HepG2 (cell line): ENCODE measurements around the gene SFI1. TPM values are rescaled to one million over a fixed set of nuclear protein-coding genes. Genes with fewer than 3 reads are reported as not detected.

Experiments used
- CSRNP2 ChIP-seq: sonication (generic); formaldehyde crosslinking; conservative IDR thresholded peaks from 2 replicates; pipeline ENCODE4 v1.8.0; 2022; ENCODE audit warnings: low read depth, missing genetic modification reagents
- FIP1L1 ChIP-seq: fragments of 200-400 bp; formaldehyde crosslinking; IDR thresholded peaks from 2 replicates; pipeline ENCODE4 v1.6.1; 2018; ENCODE audit warnings: low read depth, mild to moderate bottlenecking, low read length, moderate library complexity, borderline replicate concordance; ENCODE audit not compliant: insufficient read depth
- FOXP1 ChIP-seq, 2 experiments: fragments of 450-650 bp in 1 of 2; IDR thresholded peaks; 2 replicates each; pipeline ENCODE4 v1.6.1; 2017 to 2018; ENCODE audit warnings: antibody characterized with exemption in 1 of 2
- ISL2 ChIP-seq: sonication (generic); formaldehyde crosslinking; IDR thresholded peaks from 2 replicates; pipeline ENCODE4 v1.5.0; 2020; ENCODE audit warnings: missing genetic modification reagents
- NCOA1 ChIP-seq: sonication (generic); formaldehyde crosslinking; IDR thresholded peaks from 2 replicates; pipeline ENCODE4 v1.9.0; 2021; ENCODE audit warnings: missing genetic modification reagents
- PBX2 ChIP-seq: IDR thresholded peaks from 2 replicates; pipeline ENCODE4 v1.6.1; 2016; ENCODE audit warnings: control low read depth
- PHB2 ChIP-seq: fragments of 450-650 bp; IDR thresholded peaks from 2 replicates; pipeline ENCODE4 v1.6.1; 2018; ENCODE audit not compliant: partially characterized antibody
- RARG ChIP-seq: sonication (generic); formaldehyde crosslinking; IDR thresholded peaks from 2 replicates; pipeline ENCODE4 v1.4.0; 2020; ENCODE audit warnings: low read depth, mild to moderate bottlenecking, missing genetic modification reagents
- RFX5 ChIP-seq: IDR thresholded peaks from 2 replicates; pipeline ENCODE4 v1.6.1; 2011; ENCODE audit warnings: low read depth, low read length, improper control_type of control experiment
- RFXANK ChIP-seq: IDR thresholded peaks from 2 replicates; pipeline ENCODE4 v1.6.1; 2016
- SETDB1 ChIP-seq: sonication (generic); formaldehyde crosslinking; IDR thresholded peaks from 2 replicates; pipeline ENCODE4 v1.5.1; 2020; ENCODE audit warnings: missing genetic modification reagents, mild to moderate bottlenecking, borderline replicate concordance
- TAF1 ChIP-seq: sonication (generic); formaldehyde crosslinking; IDR thresholded peaks from 2 replicates; pipeline ENCODE4 v1.4.0; 2020; ENCODE audit warnings: missing genetic modification reagents
- TIGD3 ChIP-seq: sonication (generic); formaldehyde crosslinking; IDR thresholded peaks from 2 replicates; pipeline ENCODE4 v1.5.1; 2020; ENCODE audit warnings: mild to moderate bottlenecking, missing genetic modification reagents, borderline replicate concordance
- ZBED4 ChIP-seq: sonication (generic); formaldehyde crosslinking; IDR thresholded peaks from 2 replicates; pipeline ENCODE4 v1.4.0; 2020; ENCODE audit warnings: missing genetic modification reagents, borderline replicate concordance
- ZBTB26 ChIP-seq: IDR thresholded peaks from 2 replicates; pipeline ENCODE4 v1.6.1; 2016; ENCODE audit warnings: missing compliant biosample characterization, missing genetic modification reagents, borderline replicate concordance
- ZKSCAN5 ChIP-seq: sonication (generic); formaldehyde crosslinking; IDR thresholded peaks from 2 replicates; pipeline ENCODE4 v1.5.1; 2020; ENCODE audit warnings: mild to moderate bottlenecking, missing genetic modification reagents
- ZNF24 ChIP-seq: fragments of 450-650 bp; IDR thresholded peaks from 2 replicates; pipeline ENCODE4 v1.6.1; 2017; ENCODE audit warnings: antibody characterized with exemption, mild to moderate bottlenecking
- ZNF263 ChIP-seq: sonication (generic); formaldehyde crosslinking; IDR thresholded peaks from 2 replicates; pipeline ENCODE4 v1.4.0; 2020; ENCODE audit warnings: missing genetic modification reagents
- ZNF292 ChIP-seq: sonication (generic); formaldehyde crosslinking; IDR thresholded peaks from 2 replicates; pipeline ENCODE4 v1.8.1; 2022; ENCODE audit warnings: mild to moderate bottlenecking, low read depth, missing genetic modification reagents, borderline replicate concordance
- ZNF746 ChIP-seq: sonication (generic); formaldehyde crosslinking; IDR thresholded peaks from 2 replicates; pipeline ENCODE4 v1.8.0; 2022; ENCODE audit warnings: mild to moderate bottlenecking, missing genetic modification reagents
- polyA plus RNA-seq, 8 experiments: library from polyadenylated mRNA; depleted of rRNA in 3 of 8; stranded (reverse) in 7 of 8; unstranded in 1 of 8; fragments of >200 nt; fragmentation: Illumina TruSeq in 4 of 8; extraction: Trizol in 4 of 8; gene quantifications; 2 replicates each; pipeline versions ENCODE4 v1.2.1 to v1.2.3, GENCODE V29; 2011 to 2016; ENCODE audit warnings: low read depth in 4 of 8, missing spikeins in 1 of 8, mixed read lengths in 1 of 8; ENCODE audit not compliant: insufficient read depth in 1 of 8
- total RNA-seq, 5 experiments: library from RNA; depleted of rRNA; stranded (reverse); fragments of >200 nt; fragmentation: Illumina TruSeq; extraction: Trizol; gene quantifications; 2 replicates each; pipeline ENCODE4 v1.2.3, GENCODE V29; 2016; ENCODE audit warnings: low read depth in 1 of 5

SFI1 gene
- total and polyA plus RNA-seq, 2 of the 13 experiments (the other 11 are each of a cell fraction or from before 2014, with no cell fraction given): 20.5 to 40.1 TPM

GRCh38 chr22:31489632-31490495 is 6.5 kb upstream of the SFI1 start, which contains the start of gene EIF4ENIF1 (continued):
- TF ChIP-seq ZBTB26 (CRISPR knock-in tag): no peak
- TF ChIP-seq NCOA1 (CRISPR knock-in tag): no peak
- TF ChIP-seq ZNF292 (CRISPR knock-in tag): 0 out of 2 replicates have a peak, but pooled peaks have one; percentile 10
- no peak for TF ChIP-seq ZNF24
- TF ChIP-seq RFX5: no peak
- TF ChIP-seq ZKSCAN5 (CRISPR knock-in tag): no peak
- no peak for TF ChIP-seq ZNF263 (CRISPR knock-in tag)
- TF ChIP-seq ZBED4 (CRISPR knock-in tag): no peak
- TF ChIP-seq FIP1L1: no peak
- TF ChIP-seq ZNF746: peak; percentile 47; the same call in 1 of the 2 replicates
- TF ChIP-seq PBX2: no peak
- no peak for TF ChIP-seq FOXP1 (IDR thresholded peaks at IDR 0.05)
- no peak for TF ChIP-seq FOXP1 (CRISPR knock-in tag; IDR thresholded peaks at IDR 0.05)
- no peak for TF ChIP-seq TIGD3 (CRISPR knock-in tag)
- TF ChIP-seq SETDB1 (CRISPR knock-in tag): no peak
- no peak; the same call in 1 of the 2 replicates for TF ChIP-seq ISL2
- no peak for TF ChIP-seq RARG
- TF ChIP-seq PHB2: no peak
- TF ChIP-seq RFXANK: no peak
- TF ChIP-seq TAF1 (CRISPR knock-in tag): peak; percentile 72
- no peak for TF ChIP-seq CSRNP2 (CRISPR knock-in tag)
